Stimulated activated CD8-positive, alpha-beta memory T cell treated with anti-CD3 and anti-CD28 coated beads, Interleukin-15, amount 100 ng/mL, for 4 hours (primary cell): ENCODE results near the gene NTSR1.
"Not testable (repeated sequence)": the region's sequence is repeated elsewhere in the genome, so short reads cannot be mapped to it uniquely, and the experiment has no call there.

Experiments
- DNase-seq, 2 donors: peaks; one replicate each; pipeline ENCODE4 v3.0.0-alpha.2; 2020; ENCODE audit warnings: low read depth in 2 of 2

The NTSR1 gene

DNA sequence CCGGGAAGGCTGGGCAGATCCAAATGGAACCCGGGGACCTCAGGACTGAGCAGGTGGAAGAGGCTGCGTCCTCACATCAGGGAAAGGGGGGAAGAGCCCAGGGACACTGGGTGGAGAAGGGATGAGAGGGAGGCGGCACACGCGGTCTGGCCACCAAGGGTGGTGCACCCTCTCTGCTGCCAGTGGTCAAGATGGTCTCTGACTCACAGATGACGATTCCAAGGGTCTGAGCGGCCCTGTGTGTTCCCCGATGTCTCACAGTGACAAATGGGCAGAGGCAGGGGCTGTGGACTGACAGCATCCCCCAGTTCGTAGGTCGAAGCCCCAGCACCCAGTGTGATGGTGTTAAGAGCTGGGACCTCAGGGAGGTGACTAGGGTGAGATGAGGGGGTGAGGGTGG, 34.3 kb upstream of the NTSR1 start:
- no peak for DNase-seq

DNA sequence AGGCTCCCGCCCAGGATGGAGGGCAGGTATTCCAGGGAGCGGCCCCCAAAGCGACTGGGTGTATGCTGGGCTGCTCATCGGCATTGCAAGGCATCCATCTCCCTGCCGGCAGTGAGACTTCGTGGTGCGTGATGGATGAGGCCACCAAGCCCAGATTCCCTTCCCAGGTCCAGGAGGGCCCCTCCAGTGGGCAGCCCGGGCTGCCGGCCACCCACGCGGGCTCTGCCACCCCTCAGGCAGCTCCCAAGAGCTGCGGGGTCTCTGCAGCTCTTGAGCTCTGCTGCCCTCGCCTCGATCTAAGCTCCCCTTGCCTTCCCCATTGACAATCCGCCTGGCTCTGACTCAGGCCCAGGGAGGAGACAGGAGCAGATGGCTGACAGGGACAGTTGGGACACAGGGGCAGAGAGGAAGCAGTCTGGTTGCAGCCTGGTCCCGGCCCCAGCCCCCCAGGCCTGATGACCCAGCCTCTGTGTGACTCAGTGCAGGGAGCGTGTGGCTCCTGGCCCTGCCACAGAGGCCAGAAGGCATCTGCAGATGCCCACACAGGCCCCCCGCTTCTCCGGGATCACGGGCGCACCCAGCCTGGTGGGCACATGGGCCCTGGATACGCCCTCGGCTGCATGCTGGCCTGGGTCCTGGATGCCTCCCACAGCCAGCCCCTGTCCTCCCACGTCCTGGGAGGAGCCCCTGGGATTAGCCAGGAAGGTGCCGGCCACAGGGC, 33.3 kb upstream of the NTSR1 start:
- no peak for DNase-seq

DNA sequence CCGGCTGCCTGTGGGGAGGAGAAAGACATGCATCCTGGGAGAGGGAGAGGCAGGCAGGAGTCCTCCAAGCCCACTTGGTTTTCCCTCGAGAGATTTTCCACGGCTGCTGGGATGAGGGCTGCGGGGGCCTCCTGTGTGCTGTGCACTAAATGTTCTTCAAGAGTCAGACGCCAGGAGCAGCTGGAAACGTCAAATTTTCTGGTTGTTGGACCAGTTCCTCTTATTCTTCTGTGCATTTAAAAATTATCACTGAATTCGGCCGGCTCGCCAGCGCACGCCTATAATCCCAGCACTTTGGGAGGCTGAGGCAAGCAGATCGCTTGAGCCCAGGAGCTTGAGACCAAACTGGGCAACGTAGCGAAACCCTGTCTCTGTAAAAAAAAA, 32.8 kb upstream of the NTSR1 start:
- no peak for DNase-seq

DNA sequence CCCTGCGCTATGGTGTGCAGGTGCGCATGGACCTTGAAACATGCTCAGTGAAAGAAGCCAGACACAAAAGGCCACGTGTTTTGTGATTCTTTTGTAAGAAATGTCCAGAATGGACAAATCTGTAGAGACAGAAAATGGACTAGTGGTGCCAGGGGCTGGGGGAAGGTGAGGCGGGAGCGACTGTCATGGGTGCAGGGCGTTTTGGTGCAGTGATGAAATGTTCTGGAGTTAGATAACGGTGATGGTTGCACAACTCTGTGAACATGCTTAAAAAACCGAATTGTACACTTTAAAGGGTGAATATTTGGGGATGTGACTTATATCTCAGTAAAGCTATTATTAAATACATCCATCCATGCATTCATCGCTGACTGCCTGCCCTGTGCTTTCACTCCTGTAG, 31.7 kb upstream of the NTSR1 start:
- no peak for DNase-seq

GRCh38 chr20:62677678-62678077, 31.0 kb upstream of the NTSR1 start:
- no peak for DNase-seq

GRCh38 chr20:62678553-62678952, 30.1 kb upstream of the NTSR1 start:
- no peak for DNase-seq

DNA sequence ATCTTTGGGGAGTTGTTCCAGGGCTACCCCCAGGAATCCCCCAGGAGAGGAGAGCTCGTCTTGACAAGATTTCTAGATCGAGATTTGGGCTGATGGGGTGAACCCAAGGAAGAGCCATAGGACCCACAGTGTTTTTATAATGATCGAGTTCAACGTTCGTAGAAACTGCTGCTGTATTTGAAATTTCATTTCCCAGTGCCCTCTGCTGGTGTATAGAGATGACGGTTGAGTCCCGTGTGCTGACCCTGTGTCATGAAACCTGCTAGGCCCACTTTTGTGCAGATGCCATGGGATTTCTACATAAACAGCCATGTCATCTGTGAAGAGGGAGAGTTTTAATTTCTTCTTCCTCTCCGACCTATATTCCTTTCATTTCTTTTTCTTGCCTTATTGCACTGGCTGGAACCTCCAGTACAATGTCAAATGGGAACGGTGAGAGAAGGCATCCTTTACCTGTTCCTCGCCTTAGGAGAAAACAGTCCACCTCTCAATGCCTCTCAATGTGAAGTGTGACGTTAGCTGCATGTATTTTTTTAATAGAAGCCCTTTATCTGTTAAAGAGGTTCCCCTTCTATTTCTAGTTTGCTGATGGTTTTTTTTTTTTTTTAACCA, 28.6 kb upstream of the NTSR1 start:
- DNase-seq: no peak

- DNase-seq: no peak
Measured at GRCh38 chr20:62682912-62683517, 25.6 kb upstream of the NTSR1 start.

DNA sequence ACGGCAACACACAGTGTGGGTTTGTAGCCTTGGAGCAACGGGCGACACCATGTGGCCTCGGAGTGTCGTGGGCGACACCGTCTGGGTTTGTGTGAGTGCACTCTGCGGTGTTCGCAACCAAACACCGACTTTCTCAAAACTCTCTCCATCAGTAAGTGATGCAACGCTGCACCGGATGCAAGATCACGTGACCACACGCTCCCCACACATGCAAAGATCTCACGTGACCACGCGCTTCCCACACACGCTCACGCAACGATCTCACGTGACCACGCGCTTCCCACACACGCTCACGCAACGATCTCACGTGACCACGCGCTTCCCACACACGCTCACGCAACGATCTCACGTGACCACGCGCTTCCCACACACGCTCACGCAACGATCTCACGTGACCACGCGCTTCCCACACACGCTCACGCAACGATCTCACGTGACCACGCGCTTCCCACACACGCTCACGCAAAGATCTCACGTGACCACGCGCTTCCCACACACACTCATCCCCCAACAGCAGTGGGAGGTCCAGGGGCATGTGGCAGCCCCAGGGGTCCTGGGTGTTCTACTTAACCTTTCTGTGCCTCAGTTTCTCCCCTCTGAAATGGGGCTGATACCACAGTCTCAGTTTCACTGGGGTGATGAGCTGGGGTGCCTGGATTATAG, 24.8 kb upstream of the NTSR1 start:
- DNase-seq: not testable (repeated sequence)

- no peak for DNase-seq
Measured at GRCh38 chr20:62684981-62685380, 23.7 kb upstream of the NTSR1 start.

- DNase-seq: no peak
Measured at GRCh38 chr20:62685781-62686555, 22.7 kb upstream of the NTSR1 start.

DNA sequence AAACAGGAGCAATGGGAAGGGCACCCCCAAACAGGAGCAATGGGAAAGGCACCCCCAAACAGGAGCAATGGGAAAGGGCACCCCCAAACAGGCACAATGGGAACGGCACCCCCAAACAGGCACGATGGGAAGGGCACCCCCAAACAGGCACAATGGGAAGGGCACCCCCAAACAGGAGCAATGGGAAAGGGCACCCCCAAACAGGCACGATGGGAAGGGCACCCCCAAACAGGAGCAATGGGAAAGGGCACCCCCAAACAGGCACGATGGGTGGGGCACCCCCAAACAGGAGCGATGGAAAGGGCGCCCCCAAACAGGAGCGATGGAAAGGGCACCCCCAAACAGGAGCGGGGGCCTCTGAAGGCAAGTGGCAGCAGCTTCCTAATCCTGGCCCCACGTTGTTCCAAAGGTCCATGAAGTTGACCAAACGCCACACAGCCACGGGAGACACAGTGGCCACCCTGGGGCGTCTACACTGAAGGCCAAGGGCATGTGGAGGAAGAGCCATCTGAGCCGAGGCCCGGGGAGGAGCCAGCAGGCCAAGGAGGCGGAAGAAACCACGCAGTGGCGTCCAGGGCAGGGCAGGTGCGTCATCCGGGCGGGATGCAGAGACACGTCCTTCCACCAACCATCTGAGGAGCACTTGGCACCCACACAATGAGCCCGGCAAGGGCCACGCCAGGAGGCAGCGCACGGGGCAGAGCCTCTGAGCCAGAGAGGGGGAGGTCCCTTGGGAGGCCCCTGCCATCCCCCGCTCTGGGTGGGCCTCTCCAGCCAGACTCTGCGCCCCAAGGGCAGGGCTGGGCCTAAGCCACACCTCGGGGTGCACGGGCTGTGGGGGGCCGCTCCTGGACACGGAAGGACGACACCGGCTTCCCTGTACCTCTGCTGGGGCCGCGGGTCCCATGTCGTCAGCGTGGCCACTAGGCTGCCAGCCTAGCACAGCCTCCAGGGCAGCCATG, 21.5 kb upstream of the NTSR1 start:
- no peak for DNase-seq

DNA sequence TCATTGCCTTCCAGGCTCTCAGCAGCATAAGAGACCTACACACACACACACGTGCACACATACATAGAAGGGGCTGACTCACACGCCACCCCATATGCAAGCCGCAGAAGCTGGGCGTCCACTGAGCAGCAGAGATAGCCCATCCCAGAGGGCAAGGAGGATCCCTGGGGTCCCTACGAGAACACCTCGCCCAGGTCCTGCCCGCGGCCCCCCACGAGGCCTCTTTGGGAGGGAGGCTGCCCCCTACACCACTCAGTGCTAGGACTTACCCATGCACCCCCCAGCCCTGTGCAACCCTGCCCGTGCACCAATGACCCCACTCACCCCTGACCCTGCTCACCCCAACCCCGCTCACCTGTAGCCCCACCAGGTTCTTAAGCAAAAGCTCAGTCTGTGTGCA, 20.6 kb upstream of the NTSR1 start:
- DNase-seq: no peak

DNA sequence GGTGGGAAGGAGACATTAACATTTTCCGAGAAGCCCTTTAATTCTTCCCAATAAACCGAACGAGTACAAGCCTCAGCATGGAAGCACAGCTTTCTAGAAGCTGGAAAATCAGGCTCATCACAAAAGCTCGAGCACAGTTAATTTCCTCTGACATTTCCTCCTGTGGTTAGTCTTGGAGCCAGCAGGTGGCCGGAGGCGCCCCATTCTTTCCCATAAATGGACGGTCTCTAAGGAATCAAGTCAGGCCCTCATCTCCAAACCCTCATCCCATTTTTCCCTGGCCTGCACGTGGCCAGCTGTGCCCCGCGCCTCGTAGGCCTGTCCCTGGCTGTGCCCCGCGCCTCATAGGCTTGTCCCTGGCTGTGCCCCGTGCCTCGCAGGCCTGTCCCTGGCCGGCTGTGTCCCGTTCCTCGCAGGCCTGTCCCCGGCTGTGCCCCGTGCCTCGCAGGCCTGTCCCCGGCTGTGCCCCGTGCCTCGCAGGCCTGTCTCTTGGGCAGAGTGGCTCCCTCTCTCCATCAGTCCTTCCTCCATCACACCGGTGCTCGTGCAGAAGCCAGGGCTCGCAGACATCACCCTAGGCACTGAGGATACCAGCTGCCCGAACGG, 19.7 kb upstream of the NTSR1 start:
- DNase-seq: no peak

DNA sequence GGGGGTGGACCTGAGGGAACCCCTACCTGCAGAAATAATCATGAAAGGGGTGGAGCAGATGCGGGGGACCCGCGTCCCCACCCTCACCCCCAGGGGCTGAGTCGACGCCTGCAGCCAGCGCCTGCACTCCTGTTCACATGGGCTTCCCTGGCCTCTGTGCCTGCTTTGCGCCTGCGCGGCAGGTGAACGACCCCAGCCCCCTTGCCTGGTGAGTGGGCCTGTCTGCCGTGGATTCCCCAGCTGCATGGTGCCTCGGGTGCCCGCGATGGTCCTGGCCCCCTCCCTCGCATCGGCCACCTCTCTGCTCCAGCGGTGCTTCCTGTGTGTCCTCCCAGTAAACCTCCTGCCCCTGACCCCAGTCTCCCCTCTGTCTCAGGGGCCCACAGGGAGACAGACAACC, 18.8 kb upstream of the NTSR1 start:
- DNase-seq: no peak

- no peak for DNase-seq
Measured at GRCh38 chr20:62690261-62690820, 18.3 kb upstream of the NTSR1 start.

DNA sequence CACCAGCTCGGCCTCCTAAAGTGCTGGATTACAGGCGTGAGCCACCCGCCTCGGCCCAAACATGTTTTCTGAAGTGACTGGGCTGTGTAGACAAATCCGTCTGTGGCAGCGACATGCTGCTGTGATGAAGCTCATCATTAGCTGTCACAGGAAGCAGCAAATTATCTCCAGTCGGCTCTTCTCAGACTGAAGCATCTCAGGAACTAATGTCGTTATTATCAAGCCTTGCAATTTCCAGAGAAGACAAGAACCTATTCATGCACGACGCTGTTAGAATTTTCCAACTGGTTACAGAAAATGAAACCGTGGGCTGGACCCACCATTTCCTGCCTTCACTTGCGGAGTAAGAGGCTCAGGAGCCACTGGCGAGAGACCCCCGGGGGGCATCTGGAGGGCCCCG, 17.1 kb upstream of the NTSR1 start:
- no peak for DNase-seq

GRCh38 chr20:62692176-62692575, 16.5 kb upstream of the NTSR1 start:
- no peak for DNase-seq

DNA sequence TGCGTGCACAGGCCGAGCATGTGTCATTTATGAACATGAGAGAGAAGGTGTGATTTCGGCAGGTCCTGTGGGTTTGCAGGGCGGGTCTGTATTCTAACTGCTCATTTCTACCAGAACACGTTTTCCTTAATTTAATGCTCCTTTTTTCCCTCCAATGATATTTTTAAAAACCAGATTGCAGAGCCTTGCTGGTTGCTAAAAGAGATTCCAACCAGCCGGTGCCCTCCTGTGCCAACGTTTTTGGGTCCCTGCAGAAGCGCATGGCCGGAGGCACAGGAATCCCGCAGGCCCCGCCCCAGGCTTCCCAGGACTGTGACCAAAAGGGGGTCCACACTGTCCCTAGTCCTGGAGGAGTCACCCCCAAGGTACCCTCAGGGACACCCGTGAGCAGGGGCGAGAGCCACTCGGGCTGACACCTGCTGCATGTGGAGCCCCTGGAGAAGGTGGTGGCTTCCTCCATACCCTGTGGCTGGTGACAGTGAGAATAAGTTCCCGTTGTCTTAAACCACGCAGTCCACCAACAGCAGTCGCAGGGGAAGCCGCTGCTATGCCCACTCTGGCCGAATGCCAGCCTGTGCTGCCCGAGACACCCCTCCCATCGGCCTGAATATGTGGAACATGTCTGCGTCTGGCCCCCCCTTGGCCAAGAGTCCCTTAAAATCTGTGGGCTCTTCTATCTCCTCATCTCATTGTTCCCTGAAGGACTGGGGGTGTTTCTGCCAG, 15.7 kb upstream of the NTSR1 start:
- DNase-seq: no peak

GRCh38 chr20:62693524-62693922, 15.1 kb upstream of the NTSR1 start:
- DNase-seq: no peak
